Breast epithelium (tissue), 4 donors: Measurements from ENCODE around the gene ACER1. TPM values are rescaled to one million over a fixed set of nuclear protein-coding genes. Genes with fewer than 3 reads are reported as not detected.
"Not testable (repeated sequence)": the region's sequence is repeated elsewhere in the genome, so short reads cannot be mapped to it uniquely, and the experiment has no call there.

Source experiments
- DNase-seq, 2 donors: peaks; one replicate each; pipeline ENCODE4 v3.0.0-alpha.2; 2019; ENCODE audit warnings: low spot score in 2 of 2
- H3K27ac ChIP-seq, 2 donors: fragments of 200-600 bp; sonication (generic) in 1 of 2; one replicate each; pipeline ENCODE4 v1.5.1; 2016 to 2019; ENCODE audit warnings: mild to moderate bottlenecking in 1 of 2
- H3K27me3 ChIP-seq, 2 donors: fragments of 200-600 bp; sonication (generic) in 1 of 2; one replicate each; pipeline versions ENCODE4 v1.5.1 to v1.6.0; 2017 to 2019; ENCODE audit warnings: control low read depth in 1 of 2, mild to moderate bottlenecking in 1 of 2
- H3K36me3 ChIP-seq: fragments of 200-600 bp; one replicate; pipeline ENCODE4 v1.5.1; 2019
- H3K4me1 ChIP-seq, 2 donors: fragments of 200-600 bp; sonication (generic); one replicate each; pipeline ENCODE4 v1.5.1; 2016 to 2019; ENCODE audit warnings: control low read depth in 1 of 2
- H3K4me3 ChIP-seq, 3 donors: fragments of 200-600 bp; sonication (generic); 1 replicate in 2 of 3; 2 replicates in 1 of 3; pipeline ENCODE4 v1.5.1; 2016 to 2019; ENCODE audit warnings: mild to moderate bottlenecking in 3 of 3, moderate library complexity in 2 of 3
- H3K9me3 ChIP-seq, 2 donors: fragments of 200-600 bp; sonication (generic) in 1 of 2; one replicate each; pipeline ENCODE4 v1.5.1; 2016 to 2019; ENCODE audit warnings: control low read depth in 1 of 2
- CTCF ChIP-seq, 3 donors: fragments of 450-650 bp; IDR thresholded peaks; one replicate each; pipeline ENCODE4 v1.5.1; 2016 to 2017; ENCODE audit warnings: antibody characterized with exemption in 3 of 3, mild to moderate bottlenecking in 3 of 3, moderate library complexity in 3 of 3
- POLR2A ChIP-seq: fragments of 450-650 bp; IDR thresholded peaks from one replicate; pipeline ENCODE4 v1.6.1; 2016; ENCODE audit warnings: antibody characterized with exemption, mild to moderate bottlenecking, moderate library complexity
- POLR2AphosphoS5 ChIP-seq, 3 donors: sonication (generic); formaldehyde crosslinking; IDR thresholded peaks; one replicate each; pipeline ENCODE4 v1.6.1; 2017; ENCODE audit warnings: antibody characterized with exemption in 3 of 3
- intact Hi-C: fragments of 100-400 bp; cut with DNase I; formaldehyde crosslinking; loops from one replicate; pipeline ENCODE4 v1.15.1; 2023; ENCODE audit warnings: low total_unique reads
- total RNA-seq, 3 donors: library from RNA; depleted of rRNA; stranded (reverse); fragments of >200 nt; gene quantifications; one replicate each; pipeline ENCODE4 v1.1.0, GENCODE V29; 2016

Gene ACER1
- total RNA-seq, 3 donors from 2014 or later = 0.33 TPM; not detected in 2

DNA sequence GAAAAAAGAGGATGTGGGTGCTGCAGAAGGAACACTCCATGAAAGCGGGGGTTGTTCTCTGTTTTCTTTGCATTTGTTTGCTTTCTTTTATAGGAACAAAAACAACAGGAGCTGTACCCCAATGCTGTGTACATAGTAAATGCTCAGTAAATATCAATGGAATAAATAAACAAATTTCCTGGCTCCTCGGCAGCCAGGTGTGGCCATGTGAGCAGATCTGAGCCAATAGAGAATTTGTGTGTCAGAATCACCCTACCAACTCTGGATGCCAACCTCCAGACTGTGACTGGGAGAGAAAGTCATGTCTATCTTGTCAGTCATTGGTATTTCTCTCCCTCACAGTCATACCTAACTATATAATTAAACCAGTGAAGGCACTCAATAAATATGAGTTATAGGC, 17.3 kb upstream of the ACER1 start:
- Histone ChIP-seq H3K4me1 (no peaks in the 10 kb centered on the region), H3K27me3 (no peaks in the 10 kb centered on the region), H3K9me3 (no peaks in the 10 kb centered on the region), H3K36me3 (no peaks in the 10 kb centered on the region), H3K27ac (no peak overlapping the region), H3K4me3 (no peak overlapping the region)
- DNase-seq = no peak
- TF ChIP-seq CTCF (IDR thresholded peaks at IDR 0.05) = no peak
- intact Hi-C loops = no loop called here

DNA sequence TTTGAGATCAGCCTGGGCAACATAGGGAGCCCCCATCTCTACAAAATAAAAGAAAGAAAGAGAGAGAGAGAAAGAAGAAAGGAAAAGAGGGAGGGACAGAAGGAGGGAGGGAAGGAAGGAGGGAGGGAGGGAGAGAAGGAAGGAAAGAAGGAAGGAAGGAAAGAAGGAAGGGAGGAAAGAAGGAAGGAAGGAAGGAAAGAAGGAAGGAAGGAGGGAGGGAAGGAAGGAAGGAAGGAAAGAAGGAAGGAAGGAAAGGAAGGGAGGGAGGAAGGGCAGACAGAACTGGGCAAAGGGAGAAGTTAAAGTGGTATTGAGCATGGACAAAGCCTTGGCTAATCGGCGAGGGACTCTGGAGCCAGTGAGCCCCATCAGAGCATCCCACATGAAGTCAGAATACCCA, 15.9 kb upstream of the ACER1 start:
- H3K4me3 ChIP-seq, H3K27me3 ChIP-seq, H3K9me3 ChIP-seq, H3K4me1 ChIP-seq, H3K36me3 ChIP-seq, intact Hi-C loops, DNase-seq, H3K27ac ChIP-seq: not testable (repeated sequence)

- Histone ChIP-seq H3K4me1 (no peaks in the 10 kb centered on the region), H3K27me3 (no peaks in the 10 kb centered on the region), H3K27ac (no peak overlapping the region), H3K4me3 (no peak overlapping the region), H3K36me3 (no peaks in the 10 kb centered on the region), H3K9me3 (no peaks in the 10 kb centered on the region)
- TF ChIP-seq CTCF (IDR thresholded peaks at IDR 0.05) (no peak), POLR2A (no peak), POLR2AphosphoS5 (IDR thresholded peaks at IDR 0.05) (no peak)
- intact Hi-C loops = loop anchor here (5.0 kb wide), 1 partner anchor 1739 kb away; no protein-coding TSS in a partner anchor
- no peak for DNase-seq
Observed at GRCh38 chr19:6343462-6343861, 10.1 kb upstream of the ACER1 start.

GRCh38 chr19:6340493-6341201, 7.2 kb upstream of the ACER1 start:
- H3K4me3 ChIP-seq = no peak overlapping the region
- no peaks in the 10 kb centered on the region for H3K9me3 ChIP-seq
- H3K36me3 ChIP-seq = no peaks in the 10 kb centered on the region
- H3K4me1 ChIP-seq = no peaks in the 10 kb centered on the region
- H3K27me3 ChIP-seq = no peaks in the 10 kb centered on the region
- intact Hi-C loops = loop anchor here (5.0 kb wide), 1 partner anchor 1742 kb away; no protein-coding TSS in a partner anchor
- TF ChIP-seq POLR2AphosphoS5 (IDR thresholded peaks at IDR 0.05) = no peak
- TF ChIP-seq CTCF (IDR thresholded peaks at IDR 0.05) = no peak
- TF ChIP-seq POLR2A = no peak
- DNase-seq = no peak
- H3K27ac ChIP-seq = no peak overlapping the region

- H3K27ac ChIP-seq = no peak overlapping the region
- H3K9me3 ChIP-seq = no peaks in the 10 kb centered on the region
- no peak for TF ChIP-seq POLR2A
- TF ChIP-seq POLR2AphosphoS5 (IDR thresholded peaks at IDR 0.05) = no peak
- no peak for TF ChIP-seq CTCF (IDR thresholded peaks at IDR 0.05)
- no peaks in the 10 kb centered on the region for H3K4me1 ChIP-seq
- DNase-seq = no peak
- intact Hi-C loops = no loop called here
- no peaks in the 10 kb centered on the region for H3K27me3 ChIP-seq
- no peak overlapping the region for H3K4me3 ChIP-seq
- no peaks in the 10 kb centered on the region for H3K36me3 ChIP-seq
Observed at GRCh38 chr19:6334490-6335285, 1.3 kb upstream of the ACER1 start.
